Erythroblast (primary cell): ENCODE data around the gene SAYSD1.

Experiments
- GATA1 ChIP-seq: IDR thresholded peaks from 2 replicates; pipeline ENCODE4 v1.6.1; 2011; ENCODE audit warnings: low read depth, mild to moderate bottlenecking, control low read depth, low read length, moderate library complexity
- POLR2A ChIP-seq: IDR thresholded peaks from 2 replicates; pipeline ENCODE4 v1.6.1; 2011; ENCODE audit warnings: mild to moderate bottlenecking, low read length

- TF ChIP-seq POLR2A = no peak
- no peak for TF ChIP-seq GATA1
Measured at GRCh38 chr6:39100358-39100757, 14.6 kb downstream of the SAYSD1 start.
